HG03039 (cell line): ENCODE measurements around the gene ABCA5.
A peak's percentile ranks its signal among the peaks of the same experiment; 100 is the strongest.

Experiments
- ATAC-seq: cut with Tn5 transposase; IDR thresholded peaks from one replicate; pipeline ENCODE4 v1.9.1; 2021; ENCODE audit warnings: mild to moderate bottlenecking, moderate library complexity; ENCODE audit not compliant: unreplicated experiment

The ABCA5 gene

DNA sequence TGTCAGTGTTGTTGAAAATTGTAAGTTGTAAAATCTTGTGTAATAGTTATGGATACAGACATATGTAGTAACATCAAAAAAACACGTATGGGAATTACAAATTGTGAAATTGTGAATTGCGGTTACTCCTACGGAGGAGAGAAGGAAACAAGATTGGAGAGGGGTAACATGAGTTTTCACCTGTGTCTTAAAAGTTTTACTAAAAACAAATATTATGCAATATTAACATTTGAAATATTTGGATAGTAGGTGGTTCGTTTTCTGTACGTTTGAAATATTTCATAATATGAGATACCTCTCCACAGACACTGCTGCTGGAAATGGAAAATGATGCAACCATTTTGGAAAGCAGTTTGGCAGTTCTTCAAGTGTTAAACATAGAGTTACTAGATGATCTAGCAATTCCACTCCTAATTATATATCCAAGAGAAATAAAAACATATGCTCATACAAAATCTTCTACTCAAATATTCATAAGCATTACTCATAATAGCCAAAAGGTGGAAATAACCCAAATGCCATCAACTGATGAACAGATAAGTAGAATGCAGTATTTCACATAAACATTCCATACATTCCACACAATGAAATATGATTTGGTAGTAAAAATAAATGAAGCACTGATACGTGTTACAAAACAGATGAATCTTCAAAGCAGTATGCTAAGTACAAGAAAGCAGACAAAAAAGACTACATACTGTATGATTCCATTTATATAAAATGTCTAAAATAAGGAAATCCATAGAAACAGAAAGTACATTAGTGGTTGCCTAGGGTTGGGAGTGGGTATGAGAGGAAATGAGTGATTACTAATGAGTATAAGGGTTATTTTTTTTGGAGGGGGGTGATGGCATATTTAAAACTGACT lies 57.6 kb downstream of the ABCA5 start:
- no peak for ATAC-seq

DNA sequence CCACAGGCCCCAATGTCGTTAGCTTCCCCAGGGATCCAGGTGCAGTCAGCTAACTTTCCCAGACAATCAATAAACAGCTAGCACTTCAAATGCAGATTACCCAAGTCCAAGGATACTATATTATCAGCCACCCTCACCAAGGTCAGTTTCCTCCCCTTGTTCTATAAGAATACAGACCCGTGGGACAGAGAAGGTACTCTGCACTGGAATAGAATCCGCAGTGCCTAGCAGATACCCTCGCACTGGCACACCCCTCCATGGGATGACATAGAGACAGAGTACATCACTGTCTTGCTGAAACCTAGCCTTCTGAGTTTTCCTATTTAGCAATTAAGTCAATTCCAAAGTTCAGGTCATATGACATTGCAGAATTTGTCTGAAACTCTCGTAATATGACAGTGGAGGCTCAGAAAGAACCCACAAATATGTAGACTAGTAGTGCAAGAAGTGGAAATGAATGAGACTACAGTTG lies 58.4 kb downstream of the ABCA5 start:
- ATAC-seq: no peak

DNA sequence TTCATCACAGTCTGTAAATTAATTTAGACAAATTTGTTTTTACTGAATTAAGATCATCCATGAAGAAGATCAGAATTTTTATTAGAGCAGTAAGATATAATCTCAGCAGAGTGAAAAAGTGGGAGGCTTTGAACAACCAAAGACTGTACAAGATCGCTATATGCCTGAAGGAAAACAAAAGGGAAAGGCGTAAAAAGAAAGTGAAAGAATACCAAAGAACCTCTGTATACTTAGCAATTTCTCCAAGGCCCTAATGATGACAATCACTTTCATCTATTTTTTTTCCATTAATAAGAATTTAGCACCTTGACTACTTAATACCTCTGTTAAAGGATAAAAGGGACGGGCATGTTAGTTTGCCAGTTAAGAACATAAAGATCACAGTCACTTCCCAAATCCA lies 59.7 kb downstream of the ABCA5 start:
- no peak for ATAC-seq

DNA sequence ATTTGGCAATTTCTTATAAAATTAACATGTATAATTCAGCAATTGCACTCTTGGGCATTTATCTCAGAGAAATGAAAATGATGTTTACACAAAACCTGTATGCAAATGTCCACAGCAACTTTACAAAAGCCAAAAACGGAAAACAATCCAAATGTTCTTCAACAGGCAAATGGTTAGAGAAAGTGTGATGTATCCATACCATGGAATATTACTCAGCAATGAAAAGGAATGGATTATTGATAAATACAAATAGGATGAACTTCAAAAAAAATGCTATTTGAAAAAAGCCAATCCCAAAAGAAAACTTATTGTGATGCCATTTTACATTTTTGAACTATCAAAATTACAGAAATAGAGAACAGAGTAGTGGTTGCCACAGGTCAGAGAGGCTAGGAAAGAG lies 61.1 kb downstream of the ABCA5 start:
- no peak for ATAC-seq

DNA sequence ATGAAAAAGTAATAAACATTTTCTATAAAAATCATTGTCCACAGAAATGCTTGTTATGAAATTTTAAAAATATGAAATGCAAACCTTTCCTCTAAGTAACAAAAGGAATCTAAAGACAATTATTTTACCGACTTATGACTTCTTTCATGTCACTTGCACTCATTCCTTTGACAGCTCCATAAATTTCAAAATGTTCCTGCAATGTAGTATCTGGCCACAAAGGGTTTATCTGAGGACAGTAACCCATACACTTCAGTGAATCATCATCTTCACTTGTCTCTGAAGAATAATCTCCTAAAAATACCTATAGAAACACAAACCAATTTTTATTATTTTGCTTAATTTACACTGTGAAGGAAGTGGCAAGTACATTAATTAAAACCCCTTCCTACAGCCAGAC lies 72.7 kb downstream of the ABCA5 start:
- no peak for ATAC-seq

DNA sequence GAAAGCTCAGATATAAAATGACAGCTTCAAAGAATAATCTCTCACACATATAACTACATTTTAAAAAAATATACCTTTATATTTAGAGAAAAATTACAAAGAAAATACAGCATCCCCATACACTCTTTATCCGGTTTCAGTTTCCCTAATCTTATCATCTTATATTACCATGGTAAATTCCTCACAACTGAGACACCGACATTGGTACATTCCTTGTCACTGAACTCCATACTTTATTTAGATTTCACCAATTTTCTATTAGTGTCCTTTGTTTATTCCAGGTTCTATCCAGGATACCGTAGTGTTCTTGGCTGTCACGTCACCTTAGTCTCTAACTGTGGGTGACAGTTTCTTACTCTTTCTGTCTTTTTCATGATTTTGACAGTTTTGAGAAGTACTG lies 76.3 kb downstream of the ABCA5 start:
- no peak for ATAC-seq

DNA sequence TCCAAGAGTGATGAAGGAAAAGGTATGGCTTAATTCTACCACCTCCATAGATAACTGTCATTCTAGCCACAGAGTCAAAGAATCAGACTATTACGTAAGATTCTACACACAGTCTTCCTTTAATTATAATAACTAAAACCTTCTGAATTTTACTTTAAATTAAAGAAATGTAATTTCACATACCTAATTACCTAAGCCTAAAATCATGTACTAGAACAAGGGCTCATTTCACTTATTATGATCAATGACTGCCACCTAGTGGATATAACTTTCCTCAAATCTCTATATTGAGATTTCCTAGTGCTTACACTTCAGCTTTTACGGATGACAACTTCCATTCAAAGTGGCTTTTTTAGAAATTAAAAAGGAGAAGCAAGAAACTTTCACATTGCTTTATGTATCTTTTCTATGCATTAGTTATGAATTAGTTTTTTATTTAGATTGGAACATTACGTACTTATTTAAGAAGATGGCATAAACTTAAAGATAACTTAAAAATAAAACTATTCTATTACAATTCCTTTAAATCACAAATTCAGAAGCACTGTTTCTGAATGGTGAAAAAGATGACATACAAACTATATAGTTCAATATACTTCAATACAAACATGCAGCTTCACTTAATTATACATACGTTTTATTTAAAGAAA lies 80.1 kb downstream of the ABCA5 start:
- ATAC-seq: no peak

DNA sequence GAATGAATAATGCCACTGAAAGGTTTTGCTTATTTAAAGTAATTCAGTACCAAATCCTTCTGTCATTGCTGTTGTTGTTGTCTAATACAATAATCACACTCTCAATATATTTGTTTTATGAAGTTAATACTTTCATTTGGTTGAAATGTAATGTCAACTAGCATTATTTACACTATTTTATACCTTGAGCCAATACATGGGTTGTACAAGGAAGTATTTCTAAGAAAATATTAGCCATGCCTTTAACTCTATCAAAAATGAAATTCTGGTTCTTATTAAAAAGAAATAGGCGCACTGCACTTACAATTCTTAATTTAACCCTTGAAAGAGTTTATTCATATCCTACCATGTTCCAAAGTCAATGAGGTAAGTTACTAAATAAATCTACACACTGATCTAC lies 80.7 kb downstream of the ABCA5 start:
- no peak for ATAC-seq

DNA sequence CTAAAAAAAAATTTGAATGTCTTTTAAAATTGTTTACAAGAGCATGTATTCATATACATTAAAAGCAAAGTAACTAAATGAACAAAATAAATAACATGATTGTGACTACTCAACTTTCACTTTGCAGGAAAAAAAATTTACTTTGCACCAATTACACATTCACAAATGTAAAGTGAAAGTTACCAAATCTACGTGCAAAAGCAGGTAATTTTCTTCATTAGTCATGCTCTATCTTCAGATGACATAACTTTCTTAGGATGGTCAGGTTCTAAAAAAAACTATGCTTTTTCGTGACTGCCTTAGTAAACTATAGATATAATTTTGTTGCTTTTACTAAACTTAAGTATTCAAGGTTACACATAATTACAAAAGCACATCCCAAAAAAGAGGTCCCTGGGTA lies 81.3 kb downstream of the ABCA5 start:
- ATAC-seq: no peak

DNA sequence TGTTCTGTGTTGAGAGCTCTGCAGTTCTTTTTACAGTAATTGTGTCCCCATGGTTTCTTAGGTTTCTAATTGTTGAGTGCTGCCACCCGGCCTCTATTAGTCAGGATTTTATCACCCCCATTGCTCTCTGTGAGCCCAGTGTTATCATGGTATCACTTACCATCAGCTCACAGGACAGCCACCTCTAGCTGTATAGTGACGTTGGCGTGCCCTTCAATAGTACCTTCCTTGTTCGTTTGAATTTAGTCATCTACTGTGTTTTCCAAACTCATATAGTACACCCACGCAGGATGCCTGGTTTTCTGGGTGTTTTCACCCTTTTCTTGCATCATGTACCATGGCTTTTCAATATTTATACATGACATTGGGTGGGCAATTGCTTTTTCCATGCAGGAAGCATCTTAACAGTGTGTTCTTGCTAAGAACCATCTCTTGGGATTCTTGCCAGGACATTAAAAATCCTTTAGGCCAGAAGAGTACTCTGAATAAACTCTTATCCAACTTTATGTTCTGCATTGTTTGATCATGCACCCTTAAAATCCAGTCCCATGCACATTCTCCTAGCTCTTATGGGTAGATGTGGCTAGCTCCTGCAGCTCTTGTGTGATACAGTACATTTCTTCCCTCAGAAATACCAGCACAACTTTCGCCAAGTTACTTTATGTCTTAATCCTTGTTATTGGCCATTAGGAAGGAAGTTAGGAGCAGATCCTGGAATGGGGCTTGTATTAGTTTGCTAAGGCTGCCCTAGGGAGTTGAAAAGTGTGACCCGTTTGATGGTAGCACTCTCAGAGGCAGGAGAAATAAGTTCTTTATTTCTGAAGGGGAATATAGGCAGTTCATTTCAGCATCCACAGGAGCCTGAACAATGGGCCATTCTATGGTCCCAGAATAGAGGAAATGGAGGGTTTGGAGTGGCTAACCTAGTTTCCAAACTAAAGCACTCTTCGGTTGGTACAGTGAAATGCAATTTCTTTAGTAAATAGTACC lies 87.0 kb downstream of the ABCA5 start:
- ATAC-seq: no peak

DNA sequence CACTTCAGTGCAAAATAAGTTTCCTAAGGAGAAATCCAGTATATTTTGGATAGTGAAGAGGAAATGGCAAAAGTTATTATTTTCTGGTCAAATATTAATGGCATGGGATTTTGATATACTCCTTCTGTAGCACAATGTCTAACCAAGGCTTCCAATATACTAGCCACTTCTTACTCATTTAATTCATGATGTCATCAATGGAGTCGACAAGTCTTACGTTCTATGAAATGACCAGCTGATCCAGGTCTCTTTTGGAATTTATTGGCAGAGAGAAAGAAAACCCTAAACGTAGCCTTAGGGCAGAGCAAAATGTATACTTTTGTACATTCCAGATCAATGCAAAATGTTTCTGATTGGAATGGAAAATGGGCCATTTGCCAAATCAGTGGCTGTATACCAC lies 90.0 kb downstream of the ABCA5 start:
- no peak for ATAC-seq

DNA sequence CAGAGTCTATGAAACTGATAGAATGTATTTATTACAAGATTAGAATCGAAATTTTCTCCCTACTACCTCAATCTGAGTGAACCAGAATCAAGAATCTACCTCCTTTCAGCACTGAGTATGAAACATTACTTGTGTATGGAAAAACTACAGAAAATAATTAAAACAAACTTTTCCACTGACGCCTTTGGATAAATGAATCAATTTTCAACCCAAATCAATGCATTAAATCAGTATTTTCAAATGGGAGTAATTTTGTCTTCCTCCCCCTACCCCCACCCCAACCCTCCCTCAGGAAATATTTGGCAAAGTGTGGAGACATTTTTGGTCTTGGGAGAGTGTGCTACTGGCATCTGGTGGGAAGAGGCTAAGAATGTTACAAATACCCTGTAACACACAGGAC lies 90.5 kb downstream of the ABCA5 start:
- no peak for ATAC-seq

DNA sequence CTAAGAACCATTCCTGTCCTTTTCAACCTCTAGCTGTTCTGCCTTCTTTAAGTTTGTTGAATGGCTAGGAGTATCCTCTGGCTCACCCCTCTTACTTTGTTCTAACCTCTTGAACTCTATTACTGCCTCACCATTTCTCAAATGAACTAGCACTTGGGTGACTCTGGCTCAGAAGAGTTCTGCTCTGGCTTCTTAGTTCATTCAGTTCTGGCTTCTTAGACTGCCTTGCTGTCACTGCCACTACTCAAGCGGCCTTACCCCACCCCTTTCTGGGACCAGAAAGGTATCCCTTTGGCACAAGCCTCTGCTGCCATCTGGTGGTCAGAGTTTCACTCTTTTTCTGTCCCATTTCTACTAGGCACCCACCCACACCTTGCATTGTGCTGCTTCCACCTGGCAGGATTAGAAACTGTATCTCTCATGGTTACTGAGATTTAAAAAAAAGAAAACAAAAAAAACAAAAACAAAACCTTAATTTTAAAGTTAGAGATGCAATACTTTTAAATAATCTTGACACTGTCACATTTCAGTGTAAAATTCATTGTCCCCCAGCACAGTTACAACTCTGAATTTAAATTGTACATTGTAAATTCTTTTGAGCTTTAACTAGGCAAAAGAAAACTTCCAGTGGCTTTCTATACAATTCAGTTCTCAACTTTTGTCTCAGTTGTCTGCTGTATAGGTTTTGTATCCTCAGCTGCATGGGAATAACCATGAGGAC lies 91.4 kb downstream of the ABCA5 start:
- no peak for ATAC-seq

DNA sequence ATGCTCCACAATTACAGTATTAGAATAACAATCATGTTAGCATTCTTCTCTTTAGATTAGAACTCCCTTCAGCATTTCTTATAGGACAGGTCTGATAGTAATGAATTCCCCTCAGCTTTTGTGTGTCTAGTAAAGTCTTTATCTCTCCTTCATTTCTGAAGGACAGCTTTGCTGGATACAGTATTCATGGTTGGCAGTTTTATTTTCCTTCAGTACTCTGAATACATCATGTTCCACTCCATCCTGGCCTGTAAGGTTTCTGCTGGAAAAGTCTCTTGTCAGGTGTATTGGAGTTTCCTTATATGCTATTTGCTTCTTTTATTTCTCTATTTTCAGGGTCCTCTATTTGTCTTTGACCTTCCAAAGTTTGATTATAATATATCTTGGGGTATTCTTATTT lies 94.3 kb downstream of the ABCA5 start:
- no peak for ATAC-seq

DNA sequence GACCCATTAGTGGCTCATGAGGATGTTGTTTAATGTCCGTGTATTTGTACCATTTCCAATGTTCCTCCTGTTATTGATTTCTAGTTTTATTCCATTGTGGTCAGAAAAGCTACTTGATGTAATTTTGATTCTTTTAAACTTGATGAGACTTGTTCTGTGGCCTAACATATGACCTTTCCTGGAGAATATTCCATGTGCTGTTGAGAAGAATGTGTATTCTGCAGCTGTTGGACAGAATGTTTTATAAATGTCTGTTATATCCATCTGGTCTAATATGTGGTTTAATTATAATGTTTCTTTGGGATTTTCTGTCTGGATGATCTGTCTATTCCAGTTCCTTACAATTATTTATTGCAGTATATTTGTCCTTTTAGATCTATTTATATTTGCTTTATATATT lies 95.4 kb downstream of the ABCA5 start:
- ATAC-seq: no peak

DNA sequence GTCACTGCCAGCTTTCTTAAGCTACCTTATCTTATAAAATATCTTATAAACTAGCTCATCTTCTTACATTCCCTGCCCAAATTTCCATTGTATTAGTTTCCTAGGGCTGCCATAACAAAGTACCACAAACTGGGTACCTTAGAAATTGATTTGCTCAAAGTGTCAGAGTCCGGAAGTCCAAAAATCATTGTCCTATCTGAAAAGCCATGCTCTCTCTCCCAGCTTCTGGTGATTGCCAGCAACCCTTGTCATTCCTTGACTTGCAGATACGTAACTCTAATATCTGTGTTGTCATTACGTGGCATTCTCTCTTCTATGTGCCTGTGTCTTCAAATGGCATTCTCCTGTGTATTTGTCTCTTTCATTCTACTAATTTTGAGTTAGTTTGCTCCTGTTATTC lies 96.0 kb downstream of the ABCA5 start:
- ATAC-seq: no peak

DNA sequence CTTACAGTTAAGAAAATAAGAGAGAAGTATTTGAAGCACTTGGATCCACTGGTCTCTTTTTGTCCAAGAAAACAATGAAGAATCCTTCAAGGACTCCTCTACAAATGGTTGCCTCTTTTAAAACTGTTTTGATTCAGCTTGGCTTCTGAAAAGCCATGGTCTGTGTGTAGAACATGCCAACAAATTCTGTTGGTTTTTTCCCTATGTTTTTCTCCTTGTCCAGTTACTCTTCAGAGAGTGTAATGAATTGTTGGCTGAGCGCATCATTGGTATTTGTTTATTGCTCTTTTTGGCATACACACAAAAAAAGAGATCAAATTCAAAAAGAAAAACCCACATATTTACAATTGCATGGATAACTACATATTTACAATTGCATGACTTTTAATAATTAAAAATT lies 98.4 kb downstream of the ABCA5 start, which contains the start of gene ABCA10:
Gene ABCA10, minus strand, starts transcription at position 249 of the 400 bp plus-strand sequence. CDS start 3,466 bp downstream, outside the sequence.
- ATAC-seq: no peak

DNA sequence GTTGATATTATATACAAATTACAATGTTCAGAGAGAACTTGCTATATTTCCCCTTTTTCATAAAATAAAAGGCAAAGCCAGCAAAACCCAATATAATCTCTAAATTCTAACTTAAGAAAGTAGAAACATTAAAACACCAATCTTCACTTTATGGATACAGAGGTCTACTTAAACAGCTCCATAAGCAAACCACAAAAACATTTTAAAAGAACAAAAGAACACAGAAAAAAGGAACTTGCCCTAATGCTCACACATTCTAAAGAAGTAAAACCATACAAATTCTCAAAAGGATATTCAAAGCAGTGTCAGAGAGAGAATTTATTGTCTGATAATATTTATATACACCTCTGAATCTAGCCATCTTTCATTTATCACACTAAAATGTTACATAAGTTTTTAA lies 98.9 kb downstream of the ABCA5 start:
- no peak for ATAC-seq

DNA sequence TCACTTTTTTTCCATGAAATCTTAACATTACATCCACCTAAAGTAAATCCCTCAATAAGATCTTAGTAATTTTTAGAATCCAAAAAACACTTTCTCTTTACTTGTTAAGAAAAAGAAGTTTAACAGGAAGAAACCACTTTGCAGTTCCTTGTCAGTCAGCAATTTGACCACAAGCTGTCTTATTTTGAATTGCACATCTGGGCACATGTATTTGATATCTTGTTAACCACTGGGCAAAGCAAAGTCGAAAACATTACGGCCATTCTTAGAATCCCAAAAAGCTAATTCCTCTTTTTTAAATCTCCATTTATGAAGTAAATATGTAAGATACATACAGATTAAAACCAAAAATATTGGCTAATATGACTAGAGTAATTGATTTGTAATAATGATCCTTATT lies 99.4 kb downstream of the ABCA5 start:
- ATAC-seq: no peak

DNA sequence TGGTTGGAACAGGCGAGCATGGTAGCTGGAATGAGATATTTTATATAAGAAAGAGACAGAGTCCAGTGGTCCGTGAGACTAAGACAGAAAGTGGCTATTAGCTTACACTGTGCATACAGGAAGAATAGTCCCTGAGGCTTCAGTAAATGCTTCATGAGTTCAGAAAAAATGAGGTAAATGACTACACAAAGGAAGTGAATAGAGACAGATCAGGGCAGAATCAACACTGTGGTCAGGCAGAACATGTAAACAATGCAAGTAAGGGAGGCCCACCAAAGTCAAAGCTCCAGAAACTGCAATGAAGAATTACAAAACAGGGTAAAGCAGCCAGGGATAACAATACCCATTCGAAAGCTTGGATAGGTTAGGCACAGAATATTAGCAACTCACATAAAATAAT lies 103.1 kb downstream of the ABCA5 start:
- ATAC-seq: peak; percentile 81
